ENCODE data around the gene TIMM44. TPM values are rescaled to one million over a fixed set of nuclear protein-coding genes. Genes with fewer than 3 reads are reported as not detected.

The TIMM44 gene
- total RNA-seq, 4 donors from 2014 or later, result 59.7 to 102 (median 71.8) TPM

DNA sequence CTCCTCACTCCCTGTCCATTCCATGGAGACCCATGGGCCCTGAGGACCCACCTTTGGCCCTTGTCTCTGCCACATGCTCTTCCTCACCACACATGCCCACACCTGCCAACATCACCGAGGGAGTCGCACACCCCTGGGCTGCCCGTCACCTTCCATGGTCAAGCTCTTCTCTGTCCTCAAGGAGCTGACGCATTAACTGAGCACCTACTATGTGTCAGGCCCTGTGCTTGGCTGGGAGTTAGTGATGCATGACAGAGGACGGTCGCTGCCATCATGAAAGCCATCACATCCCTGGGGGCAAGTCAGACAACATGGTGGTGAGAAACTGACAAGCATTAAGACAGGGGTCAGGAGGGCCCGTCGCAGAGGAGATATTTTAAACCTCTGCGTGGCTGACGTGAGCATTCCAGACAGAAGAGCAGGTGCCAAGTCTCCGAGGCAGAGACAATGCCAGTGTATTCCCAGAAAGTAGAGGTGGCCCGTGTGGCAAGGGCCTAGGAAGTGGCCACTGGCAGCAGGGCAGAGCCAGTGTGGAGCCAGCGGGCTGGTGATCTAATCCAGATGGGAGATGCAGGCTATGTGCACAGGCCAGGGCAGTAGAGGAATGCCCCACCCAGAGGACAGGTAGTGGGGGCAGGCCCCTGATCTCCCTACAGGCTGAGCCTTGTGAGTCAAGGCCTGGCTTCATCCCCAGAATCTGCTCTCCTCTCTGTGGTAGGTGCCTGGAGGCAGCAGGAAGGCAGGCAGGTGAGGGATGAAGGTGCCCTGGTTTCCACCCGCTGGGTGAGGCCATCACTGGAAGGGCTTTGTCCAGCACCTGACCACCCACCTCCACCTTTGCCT, 40.8 kb upstream of the TIMM44 start:
- intact Hi-C loops (cut with DNase I; ENCODE audit: low total_unique reads), result loop anchor here (5.0 kb wide), 1 partner anchor 37 kb away; no protein-coding TSS in a partner anchor
- 96% methylated on average over 14 of the region's 14 CpGs; no CpG with 5 or more reads in 1 of the 2 donors for WGBS, 2 donors (ENCODE audit: low coverage in 1 of 2)

GRCh38 chr19:7983286-7983950, 40.0 kb upstream of the TIMM44 start:
- Histone ChIP-seq H3K27me3 (no peaks in the 10 kb centered on the region), H3K36me3 (peaks cover 0 to 26% (median 7%) of the 10 kb centered on the region in 4 donors), H3K4me3 (no peak overlapping the region), H3K27ac (no peak overlapping the region), H3K4me1 (peaks cover 0 to 13% (median 0%) of the 10 kb centered on the region in 4 donors), H3K9me3 (no peaks in the 10 kb centered on the region)
- WGBS, 2 donors (ENCODE audit: low coverage in 1 of 2), result 89% methylated on average over 18 of the region's 18 CpGs; no CpG with 5 or more reads in 1 of the 2 donors
- in situ Hi-C loops (cut with MboI; ENCODE audit: low pct_ligation_motif_present in 1 of 4, low pct_unique_long_range_greater_than_20kb in 1 of 4, low sequenced_read_pairs in 3 of 4), result no loop called here
- DNase-seq, result no peak
- intact Hi-C loops (cut with DNase I; ENCODE audit: low total_unique reads), result loop anchor here (5.0 kb wide), 1 partner anchor 36 kb away; no protein-coding TSS in a partner anchor
- TF ChIP-seq CTCF (IDR thresholded peaks at IDR 0.05) (no peak), EP300 (IDR thresholded peaks at IDR 0.05; ENCODE audit: low read depth) (no peak), POLR2A (IDR thresholded peaks at IDR 0.05) (no peak), POLR2AphosphoS5 (IDR thresholded peaks at IDR 0.05) (no peak)

More for the DNA sequence above, 40.8 kb upstream of the TIMM44 start:
- Histone ChIP-seq H3K4me1 (peaks cover 0 to 13% (median 0%) of the 10 kb centered on the region in 4 donors), H3K4me3 (no peak overlapping the region), H3K27ac (no peak overlapping the region), H3K27me3 (no peaks in the 10 kb centered on the region), H3K36me3 (peaks cover 0 to 33% (median 10%) of the 10 kb centered on the region in 4 donors), H3K9me3 (no peaks in the 10 kb centered on the region)
- DNase-seq, result no peak
- no peak for TF ChIP-seq POLR2AphosphoS5 (IDR thresholded peaks at IDR 0.05)
- no peak for TF ChIP-seq POLR2A (IDR thresholded peaks at IDR 0.05)
- TF ChIP-seq CTCF (IDR thresholded peaks at IDR 0.05), result no peak
- TF ChIP-seq EP300 (IDR thresholded peaks at IDR 0.05; ENCODE audit: low read depth), result no peak
- in situ Hi-C loops (cut with MboI; ENCODE audit: low pct_ligation_motif_present in 1 of 4, low pct_unique_long_range_greater_than_20kb in 1 of 4, low sequenced_read_pairs in 3 of 4), result no loop called here

- DNase-seq, result no peak
- H3K27me3 ChIP-seq, result no peaks in the 10 kb centered on the region
- 60 to 86% methylated on average over 1 to 21 of the region's 21 CpGs for WGBS, 2 donors (ENCODE audit: low coverage in 1 of 2)
- no peak overlapping the region for H3K27ac ChIP-seq
- TF ChIP-seq POLR2AphosphoS5 (IDR thresholded peaks at IDR 0.05) (no peak), EP300 (IDR thresholded peaks at IDR 0.05; ENCODE audit: low read depth) (no peak), POLR2A (IDR thresholded peaks at IDR 0.05) (no peak), CTCF (IDR thresholded peaks at IDR 0.05) (no peak)
- H3K4me1 ChIP-seq, result peaks cover 0 to 13% (median 0%) of the 10 kb centered on the region in 4 donors
- intact Hi-C loops (cut with DNase I; ENCODE audit: low total_unique reads) (loop anchor here (5.0 kb wide), 1 partner anchor 35 kb away; no protein-coding TSS in a partner anchor), in situ Hi-C loops (cut with MboI; ENCODE audit: low pct_ligation_motif_present in 1 of 4, low pct_unique_long_range_greater_than_20kb in 1 of 4, low sequenced_read_pairs in 3 of 4) (no loop called here)
- H3K9me3 ChIP-seq, result no peaks in the 10 kb centered on the region
- no peak overlapping the region for H3K4me3 ChIP-seq
- peaks cover 0 to 18% (median 7%) of the 10 kb centered on the region in 4 donors for H3K36me3 ChIP-seq
These were observed 39.2 kb upstream of the TIMM44 start for GRCh38 chr19:7982651-7983099.

GRCh38 chr19:7982103-7982502, 38.6 kb upstream of the TIMM44 start:
- H3K27me3 ChIP-seq, result no peaks in the 10 kb centered on the region
- in situ Hi-C loops (cut with MboI; ENCODE audit: low pct_ligation_motif_present in 1 of 4, low pct_unique_long_range_greater_than_20kb in 1 of 4, low sequenced_read_pairs in 3 of 4) (no loop called here), intact Hi-C loops (cut with DNase I; ENCODE audit: low total_unique reads) (loop anchor here (5.0 kb wide), 1 partner anchor 35 kb away; no protein-coding TSS in a partner anchor)
- no peak overlapping the region for H3K27ac ChIP-seq
- H3K4me1 ChIP-seq, result peaks cover 0 to 10% (median 0%) of the 10 kb centered on the region in 4 donors
- no peaks in the 10 kb centered on the region for H3K9me3 ChIP-seq
- H3K36me3 ChIP-seq, result peaks cover 0 to 18% (median 7%) of the 10 kb centered on the region in 4 donors
- TF ChIP-seq POLR2A (IDR thresholded peaks at IDR 0.05) (no peak), CTCF (IDR thresholded peaks at IDR 0.05) (no peak), EP300 (IDR thresholded peaks at IDR 0.05; ENCODE audit: low read depth) (no peak), POLR2AphosphoS5 (IDR thresholded peaks at IDR 0.05) (no peak)
- no peak overlapping the region for H3K4me3 ChIP-seq
- WGBS, 2 donors (ENCODE audit: low coverage in 1 of 2), result 90% methylated on average over 10 of the region's 10 CpGs; no CpG with 5 or more reads in 1 of the 2 donors
- DNase-seq, result no peak
